Prostate gland (tissue), 2 donors: Measurements from ENCODE around the gene SMAD7.

Source experiments
- POLR2A ChIP-seq: fragments of 450-650 bp; IDR thresholded peaks from one replicate; pipeline ENCODE4 v1.6.1; 2016; ENCODE audit warnings: antibody characterized with exemption, mild to moderate bottlenecking
- POLR2AphosphoS5 ChIP-seq: sonication (generic); formaldehyde crosslinking; IDR thresholded peaks from one replicate; pipeline ENCODE4 v1.6.1; 2017; ENCODE audit warnings: antibody characterized with exemption
- TF ChIP-seq, protein P1 (sequence below), 4 experiments: fragments of 200-600 bp in 2 of 4; fragments of 450-650 bp in 2 of 4; sonication (generic) in 2 of 4; IDR thresholded peaks; 1 replicate in 3 of 4; 2 replicates in 1 of 4; pipeline ENCODE4 v1.5.1; 2016 to 2019; ENCODE audit warnings: antibody characterized with exemption in 4 of 4, mild to moderate bottlenecking in 2 of 4, moderate library complexity in 2 of 4

DNA sequence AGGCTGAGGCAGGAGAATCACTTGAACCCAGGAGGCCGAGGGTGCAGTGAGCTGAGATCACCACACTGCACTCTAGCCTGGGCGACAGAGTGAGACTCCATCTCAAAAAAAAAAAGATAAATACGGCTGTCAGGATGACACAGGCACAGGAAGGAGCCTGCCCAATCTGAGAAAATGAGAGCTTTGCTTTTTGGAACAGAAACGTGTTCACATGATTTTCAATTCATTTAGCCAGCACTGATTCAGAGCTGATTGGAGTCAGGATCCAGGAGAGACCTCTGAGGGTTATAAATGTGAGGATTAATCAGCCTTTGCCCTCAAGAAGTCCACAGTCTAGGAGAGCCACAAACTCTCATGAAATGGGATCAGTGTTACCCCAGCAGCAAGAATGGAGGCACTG lies 6.9 kb upstream of the SMAD7 start:
- TF ChIP-seq, protein P1, sequence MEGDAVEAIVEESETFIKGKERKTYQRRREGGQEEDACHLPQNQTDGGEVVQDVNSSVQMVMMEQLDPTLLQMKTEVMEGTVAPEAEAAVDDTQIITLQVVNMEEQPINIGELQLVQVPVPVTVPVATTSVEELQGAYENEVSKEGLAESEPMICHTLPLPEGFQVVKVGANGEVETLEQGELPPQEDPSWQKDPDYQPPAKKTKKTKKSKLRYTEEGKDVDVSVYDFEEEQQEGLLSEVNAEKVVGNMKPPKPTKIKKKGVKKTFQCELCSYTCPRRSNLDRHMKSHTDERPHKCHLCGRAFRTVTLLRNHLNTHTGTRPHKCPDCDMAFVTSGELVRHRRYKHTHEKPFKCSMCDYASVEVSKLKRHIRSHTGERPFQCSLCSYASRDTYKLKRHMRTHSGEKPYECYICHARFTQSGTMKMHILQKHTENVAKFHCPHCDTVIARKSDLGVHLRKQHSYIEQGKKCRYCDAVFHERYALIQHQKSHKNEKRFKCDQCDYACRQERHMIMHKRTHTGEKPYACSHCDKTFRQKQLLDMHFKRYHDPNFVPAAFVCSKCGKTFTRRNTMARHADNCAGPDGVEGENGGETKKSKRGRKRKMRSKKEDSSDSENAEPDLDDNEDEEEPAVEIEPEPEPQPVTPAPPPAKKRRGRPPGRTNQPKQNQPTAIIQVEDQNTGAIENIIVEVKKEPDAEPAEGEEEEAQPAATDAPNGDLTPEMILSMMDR (IDR thresholded peaks at IDR 0.05), result no peak
- TF ChIP-seq POLR2A (no peak), POLR2AphosphoS5 (no peak)
